Activated CD8-positive, alpha-beta memory T cell treated with anti-CD3 and anti-CD28 coated beads, Interleukin-2, amount 50 U/mL, for 4 hours (primary cell): ENCODE data around the gene CHD5.

Experiments
- DNase-seq: peaks from one replicate; pipeline ENCODE4 v3.0.0-alpha.2; 2020

CHD5 gene

DNA sequence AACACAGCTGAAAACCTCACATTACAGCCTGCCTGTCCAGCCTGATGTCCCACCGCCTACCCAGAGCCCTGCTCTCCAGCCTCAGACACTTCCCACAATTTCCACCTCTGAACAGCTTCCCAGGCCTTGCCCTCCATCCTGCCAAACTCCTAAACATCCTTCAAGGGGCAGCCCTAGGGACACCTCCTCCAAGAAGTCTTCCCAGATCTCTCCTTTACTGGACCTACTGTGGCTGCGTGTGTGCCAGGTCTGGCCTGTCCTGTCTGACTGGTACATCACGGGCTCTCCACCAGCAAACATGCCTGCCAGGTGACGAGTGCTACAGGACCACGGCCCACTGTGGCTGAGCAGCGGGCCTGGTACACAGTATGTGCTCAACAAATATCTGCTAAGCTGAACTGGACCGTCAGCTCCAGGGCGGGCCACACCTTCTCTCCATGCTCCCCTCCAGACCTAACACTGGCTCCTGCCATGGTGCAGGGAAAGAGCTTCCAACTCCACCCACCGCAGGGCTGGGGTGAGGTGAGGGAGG is 28.8 kb downstream of the CHD5 start:
- DNase-seq = no peak

DNA sequence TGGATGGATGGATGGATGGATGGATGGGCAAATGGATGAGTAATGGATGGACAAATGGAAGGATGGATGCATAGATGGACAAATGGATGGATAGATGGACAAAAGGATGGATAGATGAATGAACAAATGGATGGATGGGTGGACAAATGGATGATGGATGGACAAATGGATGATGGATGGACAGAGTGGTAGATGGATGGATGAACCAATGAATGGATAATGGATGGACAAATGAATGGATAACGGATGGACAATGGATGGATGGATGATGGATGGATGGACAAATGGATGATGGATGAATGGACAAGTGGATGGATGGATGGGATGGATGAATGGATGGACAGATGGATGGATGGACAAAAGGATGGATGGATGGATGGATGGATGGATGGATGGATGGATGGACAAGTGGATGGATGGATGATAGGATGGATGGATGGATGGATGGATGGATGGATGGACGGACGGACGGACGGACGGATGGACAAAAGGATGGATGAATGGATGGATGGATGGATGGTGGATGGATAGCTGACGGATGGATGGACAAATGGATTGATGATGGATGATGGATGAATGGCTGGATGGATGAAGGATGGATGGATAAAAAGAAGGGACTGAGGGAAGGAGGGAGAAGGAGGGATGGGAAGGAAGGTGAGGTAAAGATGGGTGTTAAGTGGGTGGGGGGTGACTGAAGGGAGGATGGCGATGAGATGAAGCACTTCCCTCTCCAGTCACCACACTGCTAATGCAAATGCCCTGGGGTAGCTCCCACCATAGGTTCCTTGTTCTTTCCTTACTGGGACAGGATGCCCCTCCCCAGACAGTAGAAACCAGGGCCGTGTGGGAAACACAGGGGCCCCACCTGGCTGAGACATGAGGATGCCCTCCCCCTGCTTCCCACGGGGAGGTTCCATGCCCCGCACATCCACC is 29.8 kb downstream of the CHD5 start:
- DNase-seq = no peak

DNA sequence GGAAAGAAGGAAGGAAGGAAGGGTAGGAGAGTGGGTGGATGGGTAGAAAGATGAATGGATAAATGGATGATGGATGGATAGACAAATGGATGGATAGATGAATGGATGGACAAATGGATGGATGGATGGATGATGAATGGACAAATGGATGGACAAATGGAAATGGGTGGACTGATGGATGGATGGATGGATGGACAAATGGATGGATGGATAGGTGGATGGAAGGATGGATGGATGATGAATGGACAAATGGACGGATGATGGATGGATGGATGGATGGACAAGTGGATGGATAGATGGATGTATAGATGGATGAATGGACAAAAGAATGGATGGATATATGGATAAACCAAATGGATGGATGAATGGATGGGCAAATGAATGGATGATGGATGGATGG is 30.5 kb downstream of the CHD5 start:
- DNase-seq = no peak

DNA sequence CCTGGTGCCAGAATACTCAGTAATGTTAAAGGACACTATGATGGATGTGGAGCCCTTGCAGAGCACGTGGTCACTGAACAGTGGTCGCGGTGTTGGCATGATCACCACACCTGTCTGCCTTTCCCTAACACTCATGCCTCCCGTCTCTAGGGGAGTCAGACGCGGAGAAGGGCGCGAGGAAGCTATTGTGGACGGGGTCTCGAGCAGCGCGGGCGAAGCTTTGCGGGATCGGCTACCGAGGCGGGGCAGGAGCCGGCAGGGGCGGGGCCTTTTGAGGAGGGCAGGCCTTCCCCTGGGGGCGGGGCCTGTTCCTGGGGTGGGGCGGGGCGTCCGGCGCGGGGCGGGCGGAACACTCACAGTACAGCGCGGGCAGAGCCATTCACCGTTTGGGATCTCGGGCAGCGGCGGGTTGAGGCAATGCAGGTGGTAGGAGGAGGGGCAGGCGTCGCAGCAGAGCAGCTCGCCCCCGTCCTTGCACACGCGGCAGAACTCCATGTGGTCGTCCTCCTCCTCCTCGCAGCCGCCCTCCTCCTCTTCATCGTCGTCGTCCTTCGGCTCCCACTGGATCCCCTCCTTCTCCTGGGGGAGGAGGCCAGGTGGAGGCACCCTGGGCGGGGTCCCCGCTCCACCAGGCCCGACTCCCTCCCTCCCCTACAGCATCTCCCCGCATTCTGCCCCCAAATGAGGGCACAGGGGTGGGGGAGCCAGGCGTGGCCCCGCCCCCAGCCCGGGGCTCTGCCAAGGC is 31.5 kb downstream of the CHD5 start:
- DNase-seq = peak; percentile 66

DNA sequence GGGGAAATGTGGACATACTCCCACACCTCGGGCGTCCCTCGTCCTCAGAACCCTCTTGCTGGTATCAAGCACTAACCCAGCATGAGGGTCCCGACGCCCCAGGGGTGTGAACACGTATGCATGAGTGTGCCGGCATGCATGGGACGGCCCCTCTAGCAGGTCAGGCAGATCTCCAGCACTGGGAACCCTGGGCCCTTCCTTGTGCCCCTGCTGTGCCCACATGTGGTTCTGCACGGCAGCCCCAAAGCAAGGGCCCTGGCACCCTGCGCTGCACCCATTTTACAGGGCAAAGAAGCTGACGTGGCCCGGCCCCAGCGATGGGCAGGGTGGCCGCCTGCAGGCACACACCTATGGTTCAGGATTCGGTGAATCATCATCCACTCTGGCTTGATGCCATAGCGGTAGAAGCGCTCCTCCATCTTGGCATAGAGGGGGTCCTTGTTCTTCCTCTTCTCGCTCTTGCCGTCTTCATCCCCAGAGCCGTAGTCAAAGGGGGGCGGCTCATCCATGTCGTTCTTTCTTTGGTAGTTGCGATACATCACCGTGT is 34.2 kb downstream of the CHD5 start:
- no peak for DNase-seq

DNA sequence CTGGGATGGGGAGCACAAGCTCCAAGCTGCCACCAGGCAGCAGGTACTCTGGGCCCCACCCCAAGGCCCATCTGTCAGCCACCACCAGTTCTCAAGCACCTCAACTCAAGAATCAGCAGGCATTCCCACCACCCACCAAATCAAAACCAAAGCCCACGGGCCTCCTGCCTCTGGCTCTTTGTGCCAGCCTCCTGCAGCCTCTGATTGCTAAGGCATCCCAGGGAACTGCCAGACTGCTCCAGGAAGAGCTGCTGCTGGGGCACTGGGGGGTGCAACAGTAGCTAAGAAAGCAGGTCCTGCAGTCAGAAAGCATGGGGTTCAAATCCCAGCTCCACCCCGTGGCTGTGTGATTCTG is 34.7 kb downstream of the CHD5 start:
- no peak for DNase-seq

DNA sequence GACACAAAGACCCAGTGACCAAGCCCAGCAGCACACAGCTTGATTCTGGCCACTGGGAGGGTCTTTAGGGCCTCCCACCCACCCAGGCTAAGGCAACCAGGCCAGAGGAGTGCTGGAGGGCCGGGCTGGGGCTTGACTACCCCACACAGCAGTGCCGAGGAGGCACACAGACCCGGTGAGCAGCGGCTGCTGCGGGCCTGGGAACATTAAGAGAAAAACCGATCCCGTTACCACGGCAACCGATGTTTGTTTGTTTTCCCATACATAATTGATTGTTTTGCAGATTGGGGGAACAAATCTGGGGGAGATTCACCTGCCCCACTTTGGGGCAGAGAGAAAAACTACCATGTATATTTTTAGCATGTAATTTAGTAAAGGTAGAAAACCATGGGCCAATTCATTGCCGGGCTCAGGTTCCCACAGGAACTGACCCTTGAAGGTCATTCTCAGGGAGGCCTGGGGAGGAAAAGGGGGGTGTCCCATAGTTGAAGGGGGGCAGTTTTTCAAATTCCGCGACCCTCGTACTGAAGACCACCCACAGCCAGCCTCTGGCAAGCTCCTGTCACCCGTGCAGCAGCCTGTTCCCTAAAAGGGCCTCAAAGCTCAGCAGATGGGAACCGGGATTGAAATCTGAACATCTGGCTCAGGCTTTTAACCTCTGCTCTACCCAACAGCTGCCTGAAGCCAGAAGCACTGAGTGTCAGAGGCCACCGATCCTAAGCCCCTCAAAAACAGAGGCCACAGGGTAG is 35.3 kb downstream of the CHD5 start:
- no peak for DNase-seq

DNA sequence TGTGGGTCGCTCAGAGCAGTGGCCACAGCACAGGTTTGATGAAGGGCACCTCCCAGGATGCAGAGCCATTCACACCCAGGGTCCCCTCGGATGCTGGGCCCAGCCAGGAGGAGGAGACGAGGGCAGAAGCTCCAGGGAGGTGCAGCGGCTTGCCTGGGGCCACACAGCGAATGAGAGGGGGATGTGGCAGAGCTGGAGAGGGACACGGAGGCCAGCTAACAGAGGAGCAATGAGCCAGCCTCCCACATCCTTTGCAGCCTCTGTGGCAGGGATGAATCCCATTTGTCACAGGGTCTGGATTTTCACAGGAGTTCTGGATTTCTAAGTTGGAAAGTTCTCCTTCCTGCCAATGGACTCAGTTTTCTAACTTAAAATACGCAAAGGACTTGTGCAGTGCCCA is 35.9 kb downstream of the CHD5 start:
- no peak for DNase-seq

DNA sequence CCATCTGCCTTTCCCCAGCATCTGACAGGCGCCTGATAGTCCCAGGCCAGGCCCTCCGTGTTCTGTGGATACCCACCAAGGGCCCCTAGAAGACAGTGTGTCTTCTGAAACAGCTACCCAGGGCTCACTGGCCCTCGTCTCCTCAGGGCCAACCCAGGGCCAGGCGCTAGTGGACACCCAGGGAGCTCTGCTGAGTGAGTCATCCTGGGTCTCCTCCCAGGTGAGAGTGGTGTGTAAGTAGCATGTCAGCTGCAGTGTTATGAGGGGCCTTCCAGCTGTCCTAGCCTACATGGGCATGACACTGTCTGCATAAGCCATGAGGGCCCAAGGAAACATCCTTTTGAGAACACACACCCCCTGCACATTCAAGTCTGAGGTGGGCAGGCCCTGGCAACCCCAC is 36.7 kb downstream of the CHD5 start:
- DNase-seq = no peak

DNA sequence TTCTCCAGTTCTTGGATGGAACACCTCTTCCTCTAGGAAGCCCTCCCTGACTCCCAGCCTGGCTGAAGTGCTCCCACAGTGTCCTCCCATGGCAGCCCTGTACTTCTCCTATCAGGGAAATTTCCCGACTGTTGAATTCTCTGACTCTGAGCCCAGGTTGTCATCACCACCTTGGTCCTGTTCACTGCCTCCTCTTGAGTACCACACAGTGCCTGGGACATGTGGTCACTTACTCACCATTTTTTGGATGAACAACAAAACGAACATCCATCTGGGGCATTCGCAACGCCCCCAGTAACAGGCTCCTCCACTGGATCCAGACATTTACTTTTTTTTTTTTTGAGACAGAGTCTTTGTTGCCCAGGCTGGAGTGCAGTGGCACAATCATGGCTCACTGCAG is 37.4 kb downstream of the CHD5 start:
- no peak for DNase-seq

DNA sequence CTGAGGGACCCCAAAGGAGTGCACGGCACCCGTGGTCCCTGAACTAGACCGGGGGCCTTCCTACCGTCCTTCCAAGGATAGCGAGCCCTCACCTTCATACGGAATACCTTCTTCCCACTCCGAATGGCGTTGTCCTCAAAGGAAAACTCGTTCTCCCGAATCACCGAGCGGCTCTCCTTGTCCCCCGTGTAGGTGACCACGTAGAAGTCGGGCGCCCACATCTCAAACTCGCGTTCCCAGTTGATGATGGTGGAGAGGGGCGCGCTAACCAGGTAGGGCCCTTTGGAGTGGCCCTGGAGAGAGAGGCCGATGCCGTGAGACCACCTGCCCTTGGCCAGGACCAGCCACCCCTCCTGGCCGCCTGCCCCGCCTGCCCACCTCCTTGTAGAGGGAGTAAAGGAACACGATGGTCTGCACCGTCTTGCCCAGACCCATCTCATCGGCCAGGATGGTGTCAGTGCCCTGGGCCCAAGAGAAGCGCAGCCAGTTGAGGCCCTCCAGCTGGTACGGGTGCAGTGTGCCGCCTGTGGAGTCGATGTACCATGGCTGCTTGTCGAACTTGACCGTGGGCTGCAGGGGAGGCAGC is 38.0 kb downstream of the CHD5 start:
- DNase-seq = no peak

DNA sequence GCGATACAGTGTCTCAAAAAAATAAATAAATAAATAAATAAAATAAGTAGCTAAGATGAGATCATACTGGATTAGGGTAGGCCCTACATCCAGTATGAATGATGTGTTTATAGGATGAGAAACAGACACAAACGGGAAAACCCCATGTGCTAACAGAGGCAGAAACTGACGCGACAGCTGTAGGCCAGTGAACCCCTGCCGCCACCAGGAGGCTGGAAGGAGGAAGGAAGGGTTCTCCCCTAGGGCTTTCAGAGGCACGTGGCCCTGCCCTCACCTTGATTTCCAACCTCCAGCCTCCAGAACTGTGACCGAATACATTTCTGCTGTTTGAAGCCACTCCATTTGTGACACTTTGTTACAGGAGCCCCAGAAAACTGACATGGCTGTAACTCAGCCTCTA is 38.5 kb downstream of the CHD5 start:
- DNase-seq = no peak

DNA sequence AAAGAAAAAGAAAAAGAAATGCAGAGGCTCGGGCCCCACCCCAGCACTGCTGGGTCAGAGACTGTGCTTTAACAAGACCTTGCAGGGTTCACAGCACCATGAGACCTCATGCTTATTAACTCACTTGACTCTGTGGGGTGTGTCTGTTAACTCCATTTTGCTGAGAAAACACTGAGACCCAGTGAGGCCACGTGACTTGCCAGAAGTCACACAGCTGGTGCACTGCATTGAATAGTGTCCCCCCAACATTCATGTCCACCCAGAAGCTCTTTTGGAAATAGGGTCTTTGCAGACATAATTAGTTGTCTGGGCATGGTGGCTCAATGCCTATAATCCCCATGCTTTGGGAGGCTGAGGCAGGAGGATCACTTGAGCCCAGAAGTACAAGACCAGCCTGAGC is 39.7 kb downstream of the CHD5 start:
- no peak for DNase-seq

DNA sequence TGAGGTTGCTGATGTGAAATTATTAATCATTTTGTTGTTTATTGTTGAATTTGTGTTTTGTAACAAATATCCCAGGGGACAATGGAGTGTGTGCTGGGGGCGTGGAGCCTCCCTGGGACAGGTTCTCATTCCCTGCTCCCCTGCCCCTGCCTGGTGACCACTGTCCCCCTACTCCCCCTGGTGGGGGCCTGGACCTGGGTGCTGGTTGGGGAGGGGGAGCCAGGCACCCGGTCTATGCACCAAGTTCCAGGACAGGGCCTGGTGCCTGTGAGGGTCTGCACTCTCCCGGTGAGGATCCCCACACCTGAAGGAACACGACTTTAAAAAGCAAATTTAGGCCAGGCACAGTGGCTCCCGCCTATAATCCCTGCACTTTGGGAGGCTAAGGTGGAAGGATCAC is 42.4 kb downstream of the CHD5 start:
- DNase-seq = no peak

DNA sequence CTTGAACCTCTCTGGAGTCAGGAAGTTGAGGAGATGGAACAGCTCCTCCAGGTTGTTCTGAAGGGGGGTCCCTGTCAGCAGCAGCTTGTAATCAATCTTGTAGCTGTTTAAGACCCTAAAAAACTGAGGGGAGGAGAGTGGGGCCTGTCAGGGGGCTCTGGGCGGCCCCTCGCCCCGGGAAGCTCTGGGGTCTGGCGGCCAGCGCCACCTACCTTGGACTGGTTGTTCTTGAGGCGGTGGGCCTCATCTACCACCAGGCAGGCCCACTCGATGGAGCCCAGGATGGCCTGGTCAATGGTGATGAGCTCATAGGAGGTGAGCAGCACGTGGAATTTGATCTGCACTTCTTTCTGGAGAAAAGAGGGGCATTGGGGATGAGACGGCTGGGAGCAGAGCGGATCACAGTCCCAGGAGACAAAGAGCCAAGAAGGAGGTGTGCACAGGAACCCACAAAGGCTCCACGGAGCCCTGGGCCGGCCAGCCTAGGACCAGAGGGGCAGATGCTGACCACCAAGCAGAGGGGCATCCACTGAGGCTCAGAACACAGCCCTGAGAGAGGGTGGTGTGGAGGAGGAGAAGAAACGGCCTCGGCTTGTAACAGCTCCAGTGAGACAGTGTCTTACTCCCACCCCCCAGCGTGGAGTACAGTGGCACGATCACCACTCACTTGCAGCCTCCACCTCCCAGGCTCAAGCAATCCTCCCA is 43.5 kb downstream of the CHD5 start:
- no peak for DNase-seq

DNA sequence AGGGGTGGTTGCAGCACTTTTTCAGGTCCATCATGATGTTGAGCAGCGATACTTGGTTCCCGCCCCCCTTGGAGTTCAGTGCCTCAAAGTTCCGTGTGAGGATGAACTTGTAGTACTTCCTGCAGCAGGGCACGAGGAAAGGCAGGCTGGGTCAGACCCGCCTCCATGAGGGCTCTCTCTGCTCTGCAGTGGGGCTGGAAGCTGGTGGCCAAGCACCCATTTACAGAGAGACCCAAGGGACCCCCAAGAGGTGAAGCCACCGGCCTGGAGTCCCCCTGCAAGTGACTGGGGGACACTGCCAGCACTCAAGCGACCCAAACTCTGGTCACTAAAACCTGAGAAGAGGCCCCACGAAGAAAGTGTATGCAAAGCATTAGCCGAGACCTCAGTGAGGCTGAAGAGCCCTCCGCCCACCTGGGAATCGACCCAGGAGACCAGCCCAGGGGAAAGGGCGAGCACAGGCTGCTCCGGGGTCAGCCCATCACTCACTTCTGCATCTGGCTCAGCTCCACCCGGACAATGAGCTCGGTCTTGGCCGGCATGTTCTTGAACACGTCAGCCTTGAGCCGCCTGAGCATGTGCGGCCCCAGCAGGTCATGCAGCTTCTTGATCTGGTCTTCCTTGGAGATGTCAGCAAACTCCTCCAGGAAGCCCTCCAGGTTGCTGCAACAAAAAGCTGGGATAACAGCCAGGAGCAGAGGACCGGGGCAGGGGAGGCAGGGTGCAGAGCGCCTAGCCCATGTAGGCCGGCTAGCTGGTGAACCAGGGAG is 45.2 kb downstream of the CHD5 start:
- DNase-seq = no peak

DNA sequence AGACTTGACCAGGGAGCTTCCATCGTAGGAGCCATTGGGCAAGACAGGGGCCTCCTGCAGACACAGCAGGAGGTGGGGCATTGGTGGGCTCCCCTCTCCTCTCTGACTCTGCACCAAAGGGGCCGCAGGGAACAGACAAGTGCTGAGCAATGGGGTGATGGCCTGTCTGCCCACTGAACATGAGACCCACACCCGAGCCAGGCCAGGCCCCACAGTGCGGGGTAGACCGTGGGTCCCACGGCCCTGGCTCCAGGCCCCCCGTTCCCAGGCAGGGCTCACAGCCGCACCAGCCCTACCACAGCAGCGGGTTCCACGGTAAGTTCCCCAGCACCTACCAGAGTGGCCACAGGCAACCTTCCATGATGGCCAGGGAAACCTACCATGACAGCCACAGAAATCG is 45.9 kb downstream of the CHD5 start:
- DNase-seq = no peak

DNA sequence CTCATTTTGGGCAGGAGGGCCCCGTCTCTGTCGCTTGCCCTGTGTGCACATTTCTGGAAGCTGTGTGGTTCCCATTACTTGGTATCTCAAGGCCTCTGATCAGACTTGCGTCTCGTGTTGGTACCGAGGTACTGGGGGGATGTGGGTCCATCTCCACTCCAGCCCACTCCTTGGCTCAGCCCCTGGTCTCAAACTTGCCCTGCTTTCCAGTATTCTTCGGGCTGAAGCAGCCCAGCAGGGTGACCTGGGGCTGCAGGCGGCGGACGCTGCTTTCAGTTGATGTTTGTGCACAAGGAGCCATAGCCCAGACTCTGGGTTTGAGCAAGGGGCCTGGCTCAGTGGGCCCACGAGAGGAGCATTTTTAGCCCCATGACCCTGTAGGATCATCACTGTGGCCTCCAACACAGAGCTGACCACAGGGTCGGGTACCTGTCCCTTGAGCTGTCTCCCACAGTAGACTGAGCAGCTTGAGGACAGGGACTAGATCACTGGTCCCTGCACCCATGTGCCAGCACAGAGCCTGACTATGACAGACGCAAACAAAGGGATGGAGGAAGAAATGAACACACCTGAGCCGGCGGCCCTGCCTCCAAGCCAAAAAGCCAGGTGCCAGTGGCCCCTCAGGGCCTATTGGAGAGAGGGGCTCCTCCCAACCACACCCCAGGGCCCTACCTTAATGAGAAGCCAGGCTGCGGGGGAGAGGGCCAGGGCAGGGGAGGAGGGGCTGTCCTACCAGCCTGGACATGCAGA is 46.8 kb downstream of the CHD5 start:
- no peak for DNase-seq

DNA sequence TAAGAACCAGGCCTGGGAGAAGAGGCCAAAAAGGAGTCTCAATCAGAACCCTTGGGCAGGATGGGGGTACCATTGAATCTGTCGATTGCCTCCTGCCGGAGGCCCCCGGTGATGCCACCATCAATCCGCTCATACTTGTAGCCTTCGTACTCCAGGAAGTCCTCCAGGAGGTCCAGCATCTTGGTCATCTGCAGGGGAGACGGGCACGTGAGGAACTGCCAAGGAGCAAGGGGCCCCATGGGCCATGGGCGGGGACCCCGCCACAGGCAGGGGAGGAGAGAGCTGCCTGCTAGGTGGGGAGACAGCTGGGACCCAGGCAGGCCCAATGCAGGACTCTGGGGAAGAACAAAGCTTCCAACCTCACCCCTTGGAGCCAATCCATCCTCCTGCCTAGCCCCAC is 48.6 kb downstream of the CHD5 start:
- DNase-seq = no peak

DNA sequence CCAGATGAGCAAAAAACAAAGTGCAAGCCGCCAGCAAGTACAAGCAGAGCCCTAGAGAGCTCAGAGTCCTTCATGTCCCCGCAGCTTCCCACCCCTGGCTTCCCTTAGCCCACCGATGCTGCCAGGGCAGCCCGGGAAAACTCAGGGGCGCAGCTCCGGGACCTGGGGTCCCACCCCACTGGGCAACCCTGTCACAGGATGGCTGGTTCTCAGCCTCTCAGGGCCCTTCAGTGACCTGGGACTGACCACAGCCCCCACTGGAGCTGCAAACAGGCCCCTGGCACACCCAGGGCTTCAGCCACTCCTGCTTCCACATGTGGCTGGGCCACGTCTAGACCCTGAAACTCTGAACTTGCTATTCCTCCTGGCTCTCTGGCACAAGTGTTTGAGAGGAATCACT is 49.5 kb downstream of the CHD5 start:
- no peak for DNase-seq

DNA sequence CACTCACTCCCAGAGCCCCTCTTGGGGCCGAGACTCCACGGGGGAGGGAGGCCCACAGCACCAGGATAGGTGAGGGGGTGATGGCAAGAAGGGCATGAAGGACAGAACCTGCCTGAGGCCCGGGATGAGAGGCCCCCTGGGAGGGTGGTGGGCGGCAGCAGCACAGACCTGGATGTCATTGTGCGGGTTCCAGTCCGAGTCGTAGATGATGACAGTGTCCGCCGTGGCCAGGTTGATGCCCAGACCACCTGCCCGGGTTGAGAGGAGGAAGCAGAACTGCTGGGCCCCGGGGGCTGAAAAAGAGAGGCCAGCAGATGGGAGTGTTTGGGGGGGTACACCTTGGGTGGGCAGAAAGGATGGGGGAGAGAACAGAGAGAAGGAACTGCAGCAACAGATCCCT is 50.1 kb downstream of the CHD5 start:
- no peak for DNase-seq
